ENCODE measurements around the gene COA8.

- TF ChIP-seq POLR2A (IDR thresholded peaks at IDR 0.05) (no peak), CTCF (IDR thresholded peaks at IDR 0.05) (no peak)
Observed at GRCh38 chr14:103623308-103623707, 60.5 kb downstream of the COA8 start.
